Progenitor cell of endocrine pancreas (in vitro differentiated cells): ENCODE results near the gene PON3. TPM values are rescaled to one million over a fixed set of nuclear protein-coding genes. Genes with fewer than 3 reads are reported as not detected.

Experiments used
- DNase-seq: peaks from one replicate; pipeline ENCODE4 v3.0.0; 2021; ENCODE audit warnings: low spot score; ENCODE audit not compliant: unreplicated experiment
- H3K27ac Mint-ChIP-seq: 2 replicates; pipeline ENCODE4 v1.8.0; 2021; ENCODE audit warnings: mild to moderate bottlenecking, moderate library complexity, mixed read lengths
- H3K27me3 Mint-ChIP-seq: 2 replicates; pipeline ENCODE4 v1.8.0; 2021; ENCODE audit warnings: mixed read lengths
- H3K36me3 Mint-ChIP-seq: 2 replicates; pipeline ENCODE4 v1.8.0; 2022; ENCODE audit warnings: mixed read lengths; ENCODE audit not compliant: insufficient read depth
- H3K4me1 Mint-ChIP-seq: 2 replicates; pipeline ENCODE4 v1.8.0; 2021; ENCODE audit warnings: low read depth, mixed read lengths
- H3K4me3 Mint-ChIP-seq: 2 replicates; pipeline ENCODE4 v1.8.0; 2021; ENCODE audit warnings: low read depth, mild to moderate bottlenecking, moderate library complexity, mixed read lengths
- H3K9me3 Mint-ChIP-seq: 2 replicates; pipeline ENCODE4 v1.8.0; 2021; ENCODE audit warnings: low read depth, mixed read lengths
- long read RNA-seq: library from polyadenylated mRNA; unstranded; transcript quantifications from one replicate; pipeline ENCODE4 v2.0.0, GENCODE V29; 2020
- total RNA-seq: library from RNA; stranded (reverse); gene quantifications from 2 replicates; pipeline ENCODE4 v1.2.1, GENCODE V29; 2021
- TF ChIP-seq, protein P1 (sequence below): fragments of 200-600 bp; sonication (generic); IDR thresholded peaks from one replicate; pipeline ENCODE4 v1.5.0; 2021; ENCODE audit warnings: antibody characterized with exemption, mild to moderate bottlenecking; ENCODE audit not compliant: unreplicated experiment

PON3 gene
- total RNA-seq: 0.14 TPM in 1 of 2 replicates, not detected in the other
- long read RNA-seq: 0 reads

GRCh38 chr7:95396136-95397032 is at the start of gene PON3:
PON3 (minus strand) TSS chr7:95396375; CDS start chr7:95396350, 25 bp downstream.
- TF ChIP-seq, protein P1, sequence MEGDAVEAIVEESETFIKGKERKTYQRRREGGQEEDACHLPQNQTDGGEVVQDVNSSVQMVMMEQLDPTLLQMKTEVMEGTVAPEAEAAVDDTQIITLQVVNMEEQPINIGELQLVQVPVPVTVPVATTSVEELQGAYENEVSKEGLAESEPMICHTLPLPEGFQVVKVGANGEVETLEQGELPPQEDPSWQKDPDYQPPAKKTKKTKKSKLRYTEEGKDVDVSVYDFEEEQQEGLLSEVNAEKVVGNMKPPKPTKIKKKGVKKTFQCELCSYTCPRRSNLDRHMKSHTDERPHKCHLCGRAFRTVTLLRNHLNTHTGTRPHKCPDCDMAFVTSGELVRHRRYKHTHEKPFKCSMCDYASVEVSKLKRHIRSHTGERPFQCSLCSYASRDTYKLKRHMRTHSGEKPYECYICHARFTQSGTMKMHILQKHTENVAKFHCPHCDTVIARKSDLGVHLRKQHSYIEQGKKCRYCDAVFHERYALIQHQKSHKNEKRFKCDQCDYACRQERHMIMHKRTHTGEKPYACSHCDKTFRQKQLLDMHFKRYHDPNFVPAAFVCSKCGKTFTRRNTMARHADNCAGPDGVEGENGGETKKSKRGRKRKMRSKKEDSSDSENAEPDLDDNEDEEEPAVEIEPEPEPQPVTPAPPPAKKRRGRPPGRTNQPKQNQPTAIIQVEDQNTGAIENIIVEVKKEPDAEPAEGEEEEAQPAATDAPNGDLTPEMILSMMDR: no peak

GRCh38 chr7:95444796-95445195 is 48.6 kb upstream of the PON3 start:
- no peak overlapping the region for H3K27ac Mint-ChIP-seq
- H3K4me1 Mint-ChIP-seq: peaks cover 24% of the 10 kb centered on the region
- H3K36me3 Mint-ChIP-seq: no peaks in the 10 kb centered on the region
- no peaks in the 10 kb centered on the region for H3K27me3 Mint-ChIP-seq
- no peak for DNase-seq
- H3K4me3 Mint-ChIP-seq: no peak overlapping the region
- no peaks in the 10 kb centered on the region for H3K9me3 Mint-ChIP-seq
- TF ChIP-seq, protein P1: no peak

More at GRCh38 chr7:95396136-95397032, at the start of gene PON3:
- peak within 1 kb of the TSS; percentile 33 for H3K4me3 Mint-ChIP-seq
- H3K4me1 Mint-ChIP-seq: peaks cover 2% of the 10 kb centered on the region
- no peaks in the 10 kb centered on the region for H3K9me3 Mint-ChIP-seq
- no peak for DNase-seq
- no peaks in the 10 kb centered on the region for H3K36me3 Mint-ChIP-seq
- no peaks in the 10 kb centered on the region for H3K27me3 Mint-ChIP-seq
- no peak within 1 kb of the TSS for H3K27ac Mint-ChIP-seq

DNA sequence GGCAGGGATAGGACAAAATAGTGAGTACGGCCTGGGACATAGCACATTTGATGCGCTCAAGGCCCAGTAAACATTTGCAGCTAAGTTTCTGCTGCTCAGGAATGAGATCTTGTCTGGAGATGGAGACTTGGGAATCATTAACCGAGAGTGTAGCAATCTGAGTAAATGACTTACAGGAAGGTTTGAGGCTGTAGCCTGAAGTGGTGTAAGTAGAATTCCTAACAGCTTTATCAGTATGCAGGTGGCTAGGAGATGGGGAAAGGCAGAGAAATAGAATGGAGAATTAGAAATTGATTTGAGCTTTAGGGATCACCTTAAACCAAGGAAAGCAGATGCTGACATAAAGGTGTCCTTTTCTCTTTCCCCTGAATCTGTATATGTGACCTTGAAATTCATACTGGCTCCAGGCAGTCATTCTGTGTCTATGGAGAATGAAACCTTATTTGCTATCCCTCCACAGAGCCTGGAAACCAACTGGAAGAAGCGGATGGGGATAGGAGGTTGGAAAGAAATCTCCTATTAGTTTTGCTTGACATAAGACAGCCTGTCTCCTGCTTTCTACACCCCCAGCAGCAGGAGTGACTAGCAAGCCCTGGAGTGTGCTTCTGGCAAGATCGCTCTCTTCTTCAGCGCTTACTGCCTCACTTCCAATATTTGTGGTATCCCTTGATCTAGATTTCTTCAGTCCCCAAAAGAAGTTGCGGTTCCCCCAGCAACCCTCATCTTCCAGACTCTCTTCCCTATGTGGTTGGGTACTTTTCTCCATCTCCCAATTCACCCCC is 45.1 kb upstream of the PON3 start:
- TF ChIP-seq, protein P1: no peak
- no peaks in the 10 kb centered on the region for H3K27me3 Mint-ChIP-seq
- H3K4me3 Mint-ChIP-seq: peak overlapping the region; percentile 50
- no peaks in the 10 kb centered on the region for H3K9me3 Mint-ChIP-seq
- H3K36me3 Mint-ChIP-seq: no peaks in the 10 kb centered on the region
- peaks cover 28% of the 10 kb centered on the region for H3K4me1 Mint-ChIP-seq
- H3K27ac Mint-ChIP-seq: peak overlapping the region; percentile 86
- no peak for DNase-seq

DNA sequence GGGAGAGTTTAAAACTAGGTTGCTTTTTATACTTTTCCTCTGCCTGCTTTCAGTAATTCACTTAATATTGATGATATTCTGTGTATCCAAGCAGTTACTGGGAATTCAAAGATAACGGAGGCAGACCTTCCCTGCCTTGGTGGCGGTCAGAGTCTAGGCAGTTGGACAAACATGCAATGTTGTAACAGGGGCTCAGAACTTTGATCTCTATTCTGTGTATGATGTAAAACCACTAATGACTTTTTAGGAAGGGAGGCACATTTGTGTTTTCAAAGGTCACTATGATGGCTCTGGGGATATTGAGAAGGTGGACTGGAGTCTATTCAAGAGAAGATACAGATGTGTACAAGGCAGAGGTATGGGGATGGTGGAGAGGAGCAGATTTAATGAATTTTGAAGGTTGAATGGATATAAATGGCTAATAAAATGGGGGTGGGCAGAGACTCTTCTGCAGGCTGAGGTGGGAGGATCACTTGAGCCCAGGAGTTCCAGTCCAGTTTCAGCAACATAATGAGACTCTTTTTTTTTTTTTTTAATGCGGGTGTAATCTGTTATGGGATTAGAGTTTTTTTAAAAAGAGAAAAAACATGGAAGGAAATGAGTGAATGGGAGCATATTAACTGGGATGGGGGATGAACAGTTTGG is 44.3 kb upstream of the PON3 start:
- TF ChIP-seq, protein P1: no peak
- no peaks in the 10 kb centered on the region for H3K9me3 Mint-ChIP-seq
- H3K36me3 Mint-ChIP-seq: no peaks in the 10 kb centered on the region
- H3K27ac Mint-ChIP-seq: peak overlapping the region; percentile 86
- H3K4me3 Mint-ChIP-seq: peak overlapping the region; percentile 50
- H3K27me3 Mint-ChIP-seq: no peaks in the 10 kb centered on the region
- DNase-seq: no peak
- H3K4me1 Mint-ChIP-seq: peaks cover 32% of the 10 kb centered on the region

GRCh38 chr7:95436407-95436806 is 40.2 kb upstream of the PON3 start:
- H3K4me3 Mint-ChIP-seq: no peak overlapping the region
- H3K27me3 Mint-ChIP-seq: no peaks in the 10 kb centered on the region
- peak overlapping the region; percentile 91 for H3K27ac Mint-ChIP-seq
- no peak for DNase-seq
- peaks cover 34% of the 10 kb centered on the region for H3K4me1 Mint-ChIP-seq
- H3K36me3 Mint-ChIP-seq: peaks cover 9% of the 10 kb centered on the region
- H3K9me3 Mint-ChIP-seq: no peaks in the 10 kb centered on the region
- TF ChIP-seq, protein P1: no peak
